Measurements from ENCODE around the gene HSD11B1.
"Not testable (repeated sequence)": the region's sequence is repeated elsewhere in the genome, so short reads cannot be mapped to it uniquely, and the experiment has no call there.

HSD11B1 gene

DNA sequence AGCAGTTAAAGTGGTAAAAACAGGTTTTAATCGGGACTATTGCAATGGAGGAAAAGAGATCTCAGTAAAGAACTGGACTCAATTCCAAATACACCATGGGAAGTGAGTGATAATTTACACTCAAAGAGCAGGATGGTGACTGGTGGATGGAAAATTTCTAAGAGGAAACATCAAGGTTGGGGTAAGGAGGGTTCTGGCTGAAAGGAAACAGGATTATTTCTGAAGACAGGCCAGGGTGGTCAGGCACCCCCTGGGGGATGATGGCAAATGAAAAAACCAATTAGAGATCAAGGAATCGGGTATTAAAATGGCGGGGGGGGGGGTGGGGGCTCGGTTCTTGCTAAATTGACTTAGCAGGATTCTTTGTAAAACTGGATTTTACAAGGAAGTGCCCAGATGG, 12.3 kb upstream of the HSD11B1 start:
- DNase-seq: no peak

DNA sequence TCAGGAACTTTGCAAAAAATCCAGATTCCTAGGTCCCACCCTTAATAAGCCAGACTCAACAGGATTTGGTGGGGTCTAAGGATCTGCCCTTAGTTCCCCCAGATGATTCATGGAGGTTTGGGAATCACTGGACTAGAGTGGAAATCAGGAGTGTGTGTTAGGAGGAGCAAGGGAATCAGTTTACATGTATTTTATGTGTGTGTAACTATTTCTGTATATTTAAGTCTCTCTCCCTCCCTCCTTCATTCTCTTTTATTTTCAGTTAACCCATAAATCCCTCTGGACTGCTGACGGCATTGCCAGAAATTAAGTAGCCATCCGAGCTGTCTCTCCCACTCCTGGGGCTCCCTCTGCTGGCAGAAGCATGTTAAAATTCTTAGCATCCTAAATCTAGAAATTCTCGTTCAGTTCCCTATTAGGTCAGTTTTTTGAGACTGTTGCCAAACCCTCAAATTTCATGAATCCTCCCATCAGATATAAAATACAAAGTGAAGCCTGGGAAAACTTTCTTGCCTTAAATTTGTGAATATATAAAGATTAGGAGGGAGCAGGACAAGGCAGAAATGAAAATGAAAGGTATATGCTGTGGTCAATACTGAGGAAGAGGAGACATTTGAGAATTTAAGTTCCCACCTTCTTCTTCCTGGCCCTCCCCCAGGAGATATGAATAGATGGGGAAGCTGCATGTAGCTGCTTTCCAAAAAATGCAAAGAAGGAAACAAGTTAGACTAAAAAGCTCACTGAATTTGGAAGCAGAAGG, 11.7 kb upstream of the HSD11B1 start:
- DNase-seq: peak; percentile 82

DNA sequence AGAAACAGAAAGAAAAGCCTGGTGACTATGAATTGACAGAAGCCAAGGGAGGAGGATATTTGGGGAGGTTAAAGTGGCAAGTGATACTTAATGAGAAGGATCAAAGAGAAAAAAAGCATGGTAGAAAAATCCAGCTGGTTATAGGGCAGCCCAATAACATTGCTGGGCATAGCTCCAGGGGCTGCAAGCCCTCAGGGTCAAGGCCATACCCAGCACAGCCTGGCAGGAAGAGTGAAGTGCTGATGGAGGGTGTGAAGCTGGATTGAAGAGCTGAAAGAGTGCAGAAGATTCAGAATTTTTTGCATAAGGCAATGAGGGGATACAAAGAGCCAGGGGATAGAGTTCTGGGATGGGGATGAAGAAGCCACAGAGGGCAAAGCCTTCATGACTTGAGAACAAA, 8.0 kb upstream of the HSD11B1 start:
- DNase-seq: no peak

DNA sequence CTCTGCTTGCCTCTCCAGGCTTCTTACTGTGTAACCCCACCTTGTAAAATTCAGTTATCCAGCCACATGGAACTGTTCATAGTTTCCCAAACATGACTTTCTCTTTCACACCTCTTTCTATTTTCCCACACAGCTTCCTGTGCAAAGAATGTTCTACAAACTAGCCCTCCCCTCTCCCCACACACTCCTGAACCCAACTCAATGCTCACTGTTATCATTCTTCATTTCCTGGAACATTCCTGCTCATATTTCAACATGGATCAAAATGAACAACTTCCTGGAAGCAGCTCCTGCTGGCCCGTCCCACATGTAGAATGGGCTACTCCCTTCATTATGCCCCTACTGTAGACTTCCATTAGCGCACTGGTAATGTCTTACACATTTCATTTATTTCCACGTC, 7.5 kb upstream of the HSD11B1 start:
- no peak for DNase-seq

DNA sequence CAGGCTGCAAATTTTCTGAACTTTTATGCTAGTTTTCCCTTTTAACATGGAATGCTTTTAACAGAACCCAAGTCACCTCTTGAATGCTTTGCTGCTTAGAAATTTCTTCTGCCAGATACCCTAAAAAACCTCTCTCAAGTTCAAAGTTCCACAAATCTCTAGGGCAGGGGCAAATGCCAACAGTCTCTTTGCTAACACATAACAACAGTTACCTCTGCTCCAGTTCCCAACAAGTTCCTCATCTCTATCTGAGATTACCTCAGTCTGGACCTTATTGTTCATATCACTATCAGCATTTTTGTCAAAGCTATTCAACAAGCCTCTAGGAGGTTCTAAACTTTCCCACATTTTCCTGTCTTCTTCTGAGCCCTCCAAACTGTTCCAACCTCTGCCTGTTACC, 4.0 kb upstream of the HSD11B1 start:
- not testable (repeated sequence) for DNase-seq

DNA sequence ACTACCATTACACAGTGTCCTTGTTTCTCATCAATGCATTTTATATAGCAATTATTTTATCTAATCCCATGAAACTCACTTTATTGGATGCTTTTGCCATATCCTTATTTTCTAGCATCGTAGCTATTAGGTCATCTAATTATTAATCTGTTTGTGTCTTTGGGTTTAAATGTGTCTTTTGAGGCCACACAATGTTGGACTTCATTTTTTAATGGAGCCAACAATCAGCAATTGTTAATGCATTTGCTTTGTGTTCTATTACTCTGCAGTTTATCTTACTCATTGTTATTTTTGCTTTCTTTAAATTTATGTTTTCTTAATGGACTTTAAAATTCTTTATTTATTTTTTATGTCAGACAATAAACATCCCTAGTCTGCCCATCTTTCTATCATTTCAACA, 1.8 kb upstream of the HSD11B1 start:
- DNase-seq: no peak

DNA sequence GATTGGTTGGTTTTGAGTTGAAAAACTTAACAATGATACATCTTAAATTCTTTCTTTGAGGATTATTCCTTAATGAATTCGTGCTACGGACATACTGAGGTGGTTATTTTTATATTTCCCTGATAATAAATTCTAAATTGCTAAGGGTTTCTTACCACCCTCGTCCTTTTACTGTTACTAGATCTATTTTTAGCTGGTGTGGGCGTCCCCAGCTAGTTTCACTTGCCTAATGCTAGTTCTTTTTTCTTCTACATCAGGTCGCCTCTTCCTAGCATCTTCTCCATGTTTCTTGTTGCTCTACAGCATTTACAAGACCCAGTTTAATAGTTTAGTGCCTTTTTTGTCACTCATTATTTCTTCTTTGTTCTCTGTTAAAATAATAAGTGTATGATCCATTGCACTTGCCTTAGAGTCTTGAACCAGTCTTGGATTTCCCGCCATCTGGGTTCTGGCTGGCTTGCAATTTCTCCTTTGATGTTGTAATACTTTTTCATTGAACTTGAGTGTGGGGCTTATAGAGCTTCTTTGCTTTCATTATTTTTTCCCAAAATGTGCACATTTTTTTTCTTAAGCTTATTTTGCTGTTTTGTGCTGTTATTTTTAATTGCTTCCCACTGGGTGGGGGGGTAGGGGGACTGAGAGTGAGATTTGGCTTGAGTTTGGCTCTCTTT, 677 bp upstream of the HSD11B1 start:
- DNase-seq: no peak

DNA sequence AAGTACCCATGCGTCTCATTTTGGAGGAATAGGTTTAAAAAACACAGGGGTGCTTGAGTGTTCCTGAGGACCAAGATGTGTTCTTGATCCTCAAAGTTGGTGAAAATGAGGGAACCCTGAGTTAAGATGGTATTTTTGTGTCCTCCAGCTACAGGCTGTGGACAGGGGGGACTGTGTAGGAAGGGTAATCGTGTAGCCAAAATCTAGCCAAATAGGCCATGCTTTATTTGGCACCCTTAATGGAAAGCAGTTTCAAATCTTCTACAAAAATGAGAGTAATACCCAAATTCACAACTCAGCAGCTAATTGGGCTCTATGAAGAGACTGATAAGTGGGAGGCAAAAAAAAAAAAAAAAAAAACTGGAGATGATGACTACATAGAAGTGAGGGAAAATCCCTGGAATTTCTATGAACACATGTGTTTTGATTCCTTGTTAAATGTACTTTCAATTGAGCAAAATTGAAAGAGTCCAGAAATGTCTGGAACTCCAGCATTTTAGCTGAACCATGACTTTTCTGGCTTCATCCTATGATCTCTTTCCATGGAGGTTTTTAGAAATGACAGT, 470 bp downstream of the HSD11B1 start:
- DNase-seq: no peak

DNA sequence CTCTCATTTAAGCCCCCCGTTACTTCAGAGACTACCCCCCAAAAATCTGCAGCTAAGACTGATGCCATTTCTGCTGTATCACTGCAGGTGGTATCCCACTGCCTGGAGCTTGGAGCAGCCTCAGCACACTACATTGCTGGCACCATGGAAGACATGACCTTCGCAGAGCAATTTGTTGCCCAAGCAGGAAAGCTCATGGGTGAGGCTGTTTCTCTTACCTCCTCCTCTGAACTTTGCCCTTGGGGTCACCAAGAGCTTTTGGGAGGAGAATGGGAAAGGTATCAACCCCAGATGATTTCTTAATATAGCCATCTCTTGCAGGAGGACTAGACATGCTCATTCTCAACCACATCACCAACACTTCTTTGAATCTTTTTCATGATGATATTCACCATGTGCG, 2.0 kb downstream of the HSD11B1 start:
- no peak for DNase-seq

DNA sequence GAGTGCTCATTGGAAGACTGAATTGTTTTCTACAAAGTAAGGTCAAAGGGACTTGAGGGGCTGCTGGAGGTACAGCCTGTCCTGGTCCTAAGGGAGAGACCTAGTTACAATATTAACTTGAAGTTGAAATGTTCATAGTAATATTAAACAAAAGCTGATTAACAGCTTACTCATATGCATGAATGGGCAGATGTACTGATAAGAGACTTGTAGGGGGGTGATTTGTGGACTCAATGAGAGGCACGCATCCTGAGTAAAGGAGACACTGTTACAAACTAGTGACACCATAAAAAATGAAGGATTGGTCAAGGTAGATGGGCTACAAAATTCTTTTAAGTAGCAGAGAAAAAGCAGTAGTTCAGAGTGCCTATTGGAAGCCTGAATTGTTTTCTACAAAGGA, 2.7 kb downstream of the HSD11B1 start:
- DNase-seq: no peak

DNA sequence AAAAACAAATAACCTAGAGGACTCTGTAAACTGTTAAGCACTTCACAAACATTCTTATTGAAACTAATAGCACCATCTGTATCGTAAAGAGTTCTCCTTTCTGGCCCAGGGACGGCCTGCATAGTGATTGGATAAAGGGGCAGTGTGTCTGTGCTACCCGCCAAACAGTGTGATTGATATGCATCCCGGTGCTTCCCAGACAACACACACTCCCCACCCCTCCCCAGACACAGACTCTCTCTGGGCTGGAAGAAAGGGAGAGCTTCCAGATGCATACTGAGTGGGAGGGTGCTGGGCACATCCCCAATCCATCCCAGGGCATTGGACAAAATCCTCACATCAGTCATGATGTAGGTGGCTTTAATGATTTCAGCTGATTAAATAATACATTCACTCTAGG, 3.7 kb downstream of the HSD11B1 start:
- DNase-seq: no peak

DNA sequence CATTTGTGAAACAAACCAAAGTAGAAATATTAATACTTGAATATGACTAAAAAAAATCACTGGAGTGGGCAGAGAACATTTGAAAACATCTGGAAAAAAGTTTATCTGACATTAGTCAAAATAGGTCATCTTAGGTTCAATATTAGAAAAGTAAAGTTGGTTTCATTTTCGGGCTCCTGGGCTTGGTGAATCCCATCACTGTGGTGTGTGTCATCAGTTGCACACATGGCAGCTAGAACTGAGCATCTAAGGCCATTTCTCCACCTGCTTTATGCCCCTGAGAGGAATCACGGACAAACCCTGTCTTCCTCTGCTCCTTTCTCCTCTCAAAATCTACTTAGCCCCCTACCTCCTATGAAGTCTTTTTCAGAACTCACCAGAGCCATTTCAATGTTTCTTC, 5.4 kb downstream of the HSD11B1 start:
- peak; percentile 63 for DNase-seq

DNA sequence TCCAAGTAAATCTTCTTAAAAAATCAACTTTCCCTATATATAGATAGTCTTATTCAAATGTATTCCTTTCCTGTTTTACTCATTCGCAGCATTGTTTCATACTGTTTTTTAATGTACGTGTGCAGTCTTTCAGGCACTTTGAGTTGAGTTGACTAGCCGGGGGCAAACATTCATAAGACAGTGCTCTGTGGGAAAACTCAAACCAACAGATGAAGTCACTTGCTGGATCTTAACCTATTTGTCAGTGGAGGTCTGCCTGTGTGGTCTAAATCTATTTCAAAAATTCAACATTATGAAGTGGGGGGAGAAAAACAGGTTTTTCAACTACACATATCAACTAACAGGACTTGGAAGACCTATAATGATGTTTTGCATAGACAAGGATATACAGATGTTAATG, 6.2 kb downstream of the HSD11B1 start:
- peak; percentile 35 for DNase-seq

DNA sequence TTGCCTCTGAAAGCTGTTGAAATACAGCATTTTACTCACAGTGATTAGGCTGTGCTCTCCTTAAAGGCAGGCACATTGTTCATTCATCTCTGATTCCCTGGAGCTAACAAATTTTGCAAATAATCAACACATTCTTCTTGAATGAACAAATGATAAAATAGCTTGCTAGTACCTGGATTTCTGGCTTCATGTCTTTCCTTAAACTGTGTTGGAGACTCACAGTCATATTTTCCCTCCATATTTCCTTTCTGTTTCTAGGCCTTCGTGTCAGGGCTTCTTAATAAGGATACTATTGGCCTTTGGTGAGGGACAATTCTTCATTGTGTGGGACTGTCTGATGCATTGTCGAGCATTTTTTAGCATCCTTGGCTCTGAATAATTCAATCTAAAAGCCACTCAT, 9.7 kb downstream of the HSD11B1 start:
- DNase-seq: no peak

DNA sequence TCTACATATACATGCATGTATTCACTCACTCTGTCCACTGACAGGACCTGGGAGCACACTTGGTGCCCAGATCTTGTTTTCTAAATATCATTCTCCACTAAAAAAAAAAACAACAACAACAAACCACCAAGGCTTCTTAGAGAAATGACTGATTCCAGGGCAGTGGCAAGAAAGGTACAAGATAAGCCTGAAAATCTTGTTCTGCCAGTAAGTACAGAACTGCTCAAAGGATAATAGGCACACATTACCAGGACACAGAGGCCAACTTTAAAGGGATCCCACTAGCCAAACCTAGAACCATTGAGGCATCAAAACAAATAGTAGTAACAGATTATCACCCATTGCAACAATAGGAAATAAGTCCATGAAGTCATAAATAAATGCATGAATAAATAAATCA, 10.7 kb downstream of the HSD11B1 start:
- no peak for DNase-seq

DNA sequence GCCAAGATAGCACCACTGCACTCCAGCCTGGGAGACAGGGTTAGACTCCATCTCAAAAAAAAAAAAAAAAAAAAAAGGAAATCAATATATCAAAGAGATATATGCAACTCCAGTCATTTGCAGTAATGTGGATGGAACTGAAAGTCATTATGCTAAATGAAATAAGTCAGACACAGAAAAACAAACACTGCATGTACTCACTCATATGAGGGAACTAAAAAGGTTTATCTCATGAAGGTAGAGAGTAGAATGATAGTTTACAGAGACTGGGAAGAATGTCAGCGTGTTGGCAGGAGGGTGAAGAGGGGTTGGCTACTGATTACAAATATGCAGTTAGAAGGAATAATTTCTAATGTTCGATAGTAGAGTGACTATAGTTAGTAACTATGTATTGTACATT, 13.2 kb downstream of the HSD11B1 start:
- no peak for DNase-seq

DNA sequence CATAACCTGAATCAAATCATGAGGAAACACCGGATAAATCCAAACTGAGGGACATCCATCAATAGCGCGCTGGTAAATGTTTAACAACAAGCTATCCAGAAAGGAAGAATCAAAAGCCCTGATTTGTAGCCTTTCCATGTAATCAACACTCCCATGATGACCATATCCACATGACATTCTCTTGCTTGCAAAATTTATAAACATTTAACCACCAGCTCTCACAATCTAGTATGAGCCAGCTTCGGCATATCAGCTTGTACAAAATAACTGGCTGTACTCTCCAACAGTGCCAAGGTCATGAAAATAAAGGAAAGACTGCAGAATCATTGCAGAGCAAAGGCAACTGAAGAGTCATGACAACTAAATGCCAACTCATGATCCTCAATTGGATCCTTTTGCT, 15.7 kb downstream of the HSD11B1 start:
- DNase-seq: no peak

DNA sequence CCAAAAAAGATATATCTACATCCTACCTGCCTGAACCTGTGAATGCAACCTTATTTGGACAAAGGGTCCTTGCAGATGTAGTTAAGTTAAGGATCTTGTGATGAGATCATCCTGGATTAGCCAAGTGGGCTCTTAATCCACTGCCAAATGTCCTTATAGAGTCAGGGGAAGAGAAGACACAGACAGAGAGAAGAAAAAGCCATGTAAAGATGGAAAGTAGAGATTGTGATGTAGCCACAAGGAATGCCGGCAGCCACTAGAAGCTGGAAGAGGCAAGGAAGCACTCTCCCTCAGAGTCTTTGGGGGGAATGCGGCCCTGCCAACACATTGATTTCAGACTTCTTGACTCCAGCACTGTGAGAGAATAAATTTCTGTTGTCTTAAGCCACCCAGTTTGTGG, 16.2 kb downstream of the HSD11B1 start:
- no peak for DNase-seq

DNA sequence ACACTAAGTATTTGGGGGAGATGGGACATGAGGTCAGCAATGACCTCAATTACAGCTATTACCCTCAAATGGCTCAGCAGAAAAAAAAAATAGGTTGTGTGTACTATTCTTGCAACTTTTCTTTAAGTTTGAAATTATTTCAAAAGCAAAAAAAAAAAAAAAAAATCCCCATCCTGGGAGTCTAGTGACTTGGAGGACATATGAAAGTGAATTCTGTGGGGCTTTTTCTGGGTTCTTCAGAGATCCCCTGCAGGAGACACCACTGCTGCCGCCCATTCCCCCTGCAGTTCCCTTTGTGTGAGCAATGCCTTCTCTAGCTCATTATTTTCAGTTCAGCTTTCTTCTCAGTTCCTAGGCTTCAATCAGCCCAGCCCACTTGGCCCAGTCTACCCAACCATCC, 16.7 kb downstream of the HSD11B1 start:
- no peak for DNase-seq

DNA sequence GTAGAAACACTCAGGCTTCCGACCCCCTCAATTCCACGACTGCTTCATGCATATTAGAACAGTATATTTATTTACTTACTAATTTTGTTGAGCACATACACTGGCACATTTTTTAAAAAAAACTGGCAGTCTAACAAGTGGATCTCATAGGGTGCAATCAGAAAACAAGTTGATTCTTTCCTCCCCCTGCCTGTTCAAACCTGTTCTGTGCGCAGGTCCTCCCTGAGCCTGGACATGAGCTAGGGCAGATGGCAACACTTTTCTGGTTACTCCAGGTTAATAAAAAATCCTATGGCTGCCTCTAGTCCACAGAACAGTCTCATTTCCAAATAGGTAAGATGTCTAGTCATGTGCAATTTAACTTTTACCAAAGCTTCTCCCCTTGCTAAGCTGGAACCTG, 18.6 kb downstream of the HSD11B1 start:
- no peak for DNase-seq

DNA sequence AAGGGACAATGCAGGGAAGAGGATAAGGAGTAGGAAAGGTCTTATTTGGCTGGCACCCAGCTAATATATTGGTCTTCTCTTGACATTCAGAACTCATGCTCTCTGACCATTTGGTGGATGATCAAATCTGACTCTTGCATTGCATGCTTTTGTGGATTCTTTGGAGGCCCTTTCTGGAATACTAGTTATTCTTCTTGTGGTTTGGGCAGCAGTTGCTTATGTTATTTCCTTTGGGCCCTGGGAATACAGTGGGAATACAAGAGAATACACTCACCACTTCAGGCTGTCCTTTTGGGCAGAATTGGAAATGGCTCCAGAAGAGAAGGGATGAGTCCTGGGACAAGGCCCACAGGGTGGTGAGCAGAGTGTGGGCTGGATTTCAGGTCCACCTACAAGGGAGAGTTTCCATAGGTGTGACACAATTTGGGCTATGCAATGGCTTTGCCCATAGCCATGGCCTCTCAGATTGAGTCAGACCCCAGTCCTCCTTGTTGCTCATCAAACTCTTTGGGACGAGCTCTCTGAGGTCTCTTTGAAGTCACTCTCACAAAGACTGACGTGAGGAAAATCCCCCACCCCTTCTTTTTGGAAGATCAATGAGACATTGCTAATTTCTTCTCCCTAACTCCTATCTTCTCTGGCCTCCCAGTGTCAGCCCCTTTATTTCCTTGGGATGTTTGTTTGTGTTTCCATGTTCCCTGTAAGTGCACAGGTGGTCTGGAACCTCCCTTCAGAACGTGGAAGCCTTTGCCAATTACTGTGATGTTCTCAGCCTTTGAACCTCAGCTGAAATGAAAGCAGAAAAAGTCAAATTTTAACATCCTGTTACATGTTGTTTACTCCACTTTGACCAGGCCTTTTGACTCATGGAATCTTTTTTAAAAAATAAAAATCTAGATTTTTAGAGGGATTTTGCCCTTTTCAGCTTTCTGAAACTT, 19.4 kb downstream of the HSD11B1 start:
- DNase-seq: peak; percentile 51

DNA sequence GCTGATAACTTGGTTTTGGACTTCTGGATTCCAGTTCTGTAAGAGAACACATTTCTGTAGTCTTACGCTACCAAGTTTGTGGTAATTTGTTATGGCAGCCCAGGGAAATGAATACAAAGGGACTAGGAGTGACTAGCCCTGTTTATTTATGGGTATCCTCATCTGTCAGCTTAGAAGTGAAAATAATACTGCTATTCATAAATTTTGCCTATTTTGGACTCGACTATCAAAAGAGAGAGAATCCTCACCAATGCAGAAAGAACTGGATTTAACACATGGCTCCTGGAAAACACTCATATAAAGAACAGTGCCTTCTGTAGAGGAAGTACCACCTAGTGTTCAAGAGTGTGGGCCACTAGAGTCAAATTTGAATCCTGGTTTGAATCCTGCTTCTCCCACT, 22.6 kb downstream of the HSD11B1 start:
- no peak for DNase-seq

DNA sequence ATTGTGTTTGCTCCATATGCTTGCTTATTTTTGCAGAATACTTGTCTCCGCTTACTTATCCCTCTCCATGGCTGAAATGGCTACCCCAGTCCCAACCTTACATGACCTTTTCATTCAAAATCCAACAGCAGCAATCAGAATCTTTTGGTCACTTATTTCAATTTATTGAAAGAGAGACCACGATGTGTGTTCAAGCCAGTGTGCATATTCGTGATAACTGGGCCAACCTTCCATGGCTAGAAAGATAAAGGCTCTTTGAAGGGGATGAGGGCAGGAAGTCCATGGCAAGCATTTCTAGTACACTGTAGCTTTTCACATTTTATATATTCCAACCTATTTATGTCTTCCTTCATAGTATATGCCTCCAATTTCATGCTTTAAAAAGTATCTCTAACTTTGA, 23.1 kb downstream of the HSD11B1 start:
- no peak for DNase-seq

Measured in activated CD4-positive, alpha-beta T cell treated with anti-CD3 and anti-CD28 coated beads, Interleukin-2, amount 50 U/mL, for 16 hours (primary cell).